Naive thymus-derived CD4-positive, alpha-beta T cell (primary cell): ENCODE measurements around the gene MARK3. TPM values are rescaled to one million over a fixed set of nuclear protein-coding genes. Genes with fewer than 3 reads are reported as not detected.
A peak's percentile ranks its signal among the peaks of the same experiment; 100 is the strongest.

Source experiments
- ATAC-seq: fragments of 150-1000 bp; cut with Tn5 transposase; 2 replicates; pipeline ENCODE4 v1.10.0; 2021; ENCODE audit warnings: mild to moderate bottlenecking, moderate library complexity
- CTCF ChIA-PET: fragments of 350-600 bp; sonication (Branson Sonifier 250); formaldehyde crosslinking; loops from one replicate; lab custom pipeline; 2021; ENCODE audit warnings: antibody characterized with exemption; lab: Charles Lee
- POLR2A ChIA-PET: fragments of 350-600 bp; sonication (Branson Sonifier 250); formaldehyde crosslinking; loops from one replicate; lab custom pipeline; 2021; ENCODE audit warnings: antibody characterized with exemption, inconsistent platforms; lab: Charles Lee
- DNase-seq, 9 donors: peaks; one replicate each; pipeline versions ENCODE4 v3.0.0 to v3.0.0-alpha.2; 2020 to 2022; ENCODE audit warnings: mixed read lengths in 1 of 9
- H3K27ac ChIP-seq: one replicate; pipeline ENCODE4 v1.7.0; 2013; ENCODE audit warnings: mild to moderate bottlenecking, low read depth, low read length, moderate library complexity
- H3K27me3 ChIP-seq, 2 donors: one replicate each; pipeline ENCODE4 v1.7.0; 2013; ENCODE audit warnings: low read length in 2 of 2, mild to moderate bottlenecking in 2 of 2, moderate library complexity in 2 of 2; ENCODE audit not compliant: control insufficient read depth in 2 of 2, insufficient read depth in 2 of 2
- H3K36me3 ChIP-seq, 3 experiments: 1 replicate in 2 of 3; 2 replicates in 1 of 3; pipeline ENCODE4 v1.7.0; 2013; ENCODE audit warnings: low read length in 3 of 3, mild to moderate bottlenecking in 3 of 3, moderate library complexity in 1 of 3; ENCODE audit not compliant: insufficient read depth in 3 of 3, control insufficient read depth in 2 of 3
- H3K4me1 ChIP-seq, 2 donors: one replicate each; pipeline ENCODE4 v1.7.0; 2013; ENCODE audit warnings: low read length in 2 of 2, mild to moderate bottlenecking in 2 of 2, moderate library complexity in 1 of 2; ENCODE audit not compliant: control insufficient read depth in 2 of 2, insufficient read depth in 2 of 2
- H3K4me3 ChIP-seq: 2 replicates; pipeline ENCODE4 v1.7.0; 2013; ENCODE audit warnings: mild to moderate bottlenecking, low read length
- H3K9me3 ChIP-seq, 3 experiments: 1 replicate in 2 of 3; 2 replicates in 1 of 3; pipeline ENCODE4 v1.7.0; 2013; ENCODE audit warnings: low read length in 3 of 3; ENCODE audit not compliant: control insufficient read depth in 2 of 3
- H3K27ac Mint-ChIP-seq, 9 donors: one replicate each; pipeline ENCODE4 v1.8.0; 2020 to 2022; ENCODE audit warnings: mixed read lengths in 9 of 9, mild to moderate bottlenecking in 8 of 9, moderate library complexity in 5 of 9, inconsistent platforms in 2 of 9
- H3K27me3 Mint-ChIP-seq, 5 donors: one replicate each; pipeline ENCODE4 v1.8.0; 2021 to 2022; ENCODE audit warnings: mixed read lengths in 5 of 5, mild to moderate bottlenecking in 1 of 5
- H3K36me3 Mint-ChIP-seq, 5 donors: one replicate each; pipeline ENCODE4 v1.8.0; 2020 to 2022; ENCODE audit warnings: mixed read lengths in 5 of 5, mild to moderate bottlenecking in 3 of 5, inconsistent platforms in 1 of 5
- H3K4me1 Mint-ChIP-seq, 7 donors: one replicate each; pipeline ENCODE4 v1.8.0; 2020 to 2022; ENCODE audit warnings: mixed read lengths in 7 of 7, mild to moderate bottlenecking in 3 of 7, inconsistent platforms in 1 of 7
- H3K4me3 Mint-ChIP-seq, 10 donors: one replicate each; pipeline ENCODE4 v1.8.0; 2020 to 2022; ENCODE audit warnings: mild to moderate bottlenecking in 10 of 10, mixed read lengths in 10 of 10, moderate library complexity in 6 of 10, inconsistent platforms in 2 of 10
- H3K9me3 Mint-ChIP-seq, 11 donors: one replicate each; pipeline ENCODE4 v1.8.0; 2020 to 2022; ENCODE audit warnings: mixed read lengths in 11 of 11, mild to moderate bottlenecking in 4 of 11, inconsistent platforms in 1 of 11, moderate library complexity in 1 of 11
- intact Hi-C, 2 donors: fragments of 100-400 bp; cut with micrococcal nuclease; formaldehyde crosslinking; loops; one replicate each; pipeline ENCODE4 v1.15.1; 2023
- polyA plus RNA-seq, 2 donors: library from polyadenylated mRNA; unstranded; fragments of 300-500 nt; fragmentation: Illumina TruSeq; gene quantifications; one replicate each; pipeline ENCODE4 v1.2.3, GENCODE V29; 2021
- total RNA-seq, 6 experiments: library from RNA in 5 of 6; stranded (reverse) in 5 of 6; gene quantifications; 1 replicate in 5 of 6; 2 replicates in 1 of 6; pipeline ENCODE4 v1.2.3 and lab custom pipeline; 2021 to 2026

Gene MARK3
- total and polyA plus RNA-seq, 7 experiments from 2014 or later: 28.2 to 133 (median 100) TPM

DNA sequence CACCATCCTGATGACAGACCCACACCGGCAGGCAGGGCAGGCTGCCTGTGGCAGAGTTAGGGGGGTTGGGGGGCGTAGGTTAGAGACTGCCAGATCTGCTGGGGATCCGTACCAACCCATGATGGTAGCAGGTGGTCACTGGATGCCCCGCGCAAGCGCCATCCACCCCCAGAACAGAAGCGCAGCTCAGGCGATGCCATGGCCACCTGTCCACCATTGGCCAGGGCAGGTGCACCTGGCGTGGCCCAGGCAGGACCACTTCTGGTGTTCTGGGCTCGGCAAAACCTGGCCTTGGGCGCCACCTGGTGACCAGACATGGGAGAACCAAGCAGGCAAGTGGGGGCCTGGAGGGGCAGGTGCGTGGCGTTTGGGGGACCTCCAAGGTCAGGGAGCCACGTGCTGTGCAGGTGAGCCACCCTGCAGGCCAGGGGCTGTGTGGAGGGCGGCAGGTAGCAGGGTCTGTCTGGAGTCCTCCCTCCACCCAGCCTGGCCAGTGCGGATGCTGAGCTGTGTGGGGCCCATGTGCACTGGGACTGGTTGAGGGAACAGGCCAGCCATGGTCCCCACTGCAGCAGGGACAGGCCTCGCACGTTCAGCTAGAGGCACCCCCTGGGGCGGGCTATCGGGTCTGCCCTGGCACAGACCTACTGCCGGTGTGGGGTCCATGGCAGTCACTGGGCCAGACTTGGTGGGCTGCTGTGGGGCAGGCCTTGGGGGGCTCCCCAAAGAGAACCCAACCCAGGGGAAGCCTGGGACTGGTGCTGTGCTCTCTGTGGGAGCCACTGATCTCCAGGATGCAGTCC, 161.6 kb downstream of the MARK3 start:
- H3K4me3 Mint-ChIP-seq: no peak overlapping the region
- ChIA-PET CTCF (interaction anchor here (0.5 to 2.5 kb wide), 11 partner anchors 17 to 411 kb away, joined by 3 to 12 read pairs (median 4); partner anchors contain the start of gene TRMT61A), POLR2A (no interaction called here)
- Histone ChIP-seq H3K4me3 (no peak overlapping the region), H3K9me3 (no peaks in the 10 kb centered on the region), H3K27ac (no peak overlapping the region), H3K27me3 (no peaks in the 10 kb centered on the region), H3K4me1 (no peaks in the 10 kb centered on the region), H3K36me3 (no peaks in the 10 kb centered on the region)
- H3K27me3 Mint-ChIP-seq: no peaks in the 10 kb centered on the region
- H3K36me3 Mint-ChIP-seq: peaks cover 0 to 4% (median 0%) of the 10 kb centered on the region in 5 donors
- intact Hi-C loops: loop anchor here (1.0 kb wide), 2 partner anchors 29 to 47 kb away; no protein-coding TSS in a partner anchor
- peak; percentile 77 for ATAC-seq
- peaks cover 0 to 5% (median 0%) of the 10 kb centered on the region in 7 donors for H3K4me1 Mint-ChIP-seq
- no peak overlapping the region for H3K27ac Mint-ChIP-seq
- DNase-seq: peak; percentile 53 to 83 (median 70)
- H3K9me3 Mint-ChIP-seq: no peaks in the 10 kb centered on the region

GRCh38 chr14:103547455-103547940, 162.3 kb downstream of the MARK3 start:
- Mint-ChIP-seq H3K4me3 (no peak overlapping the region), H3K4me1 (peaks cover 0 to 4% (median 0%) of the 10 kb centered on the region in 7 donors), H3K9me3 (no peaks in the 10 kb centered on the region), H3K27me3 (no peaks in the 10 kb centered on the region), H3K36me3 (peaks cover 0 to 4% (median 0%) of the 10 kb centered on the region in 5 donors), H3K27ac (no peak overlapping the region)
- no peak for DNase-seq
- ChIA-PET POLR2A (no interaction called here), CTCF (interaction anchor here (0.5 to 2.5 kb wide), 8 partner anchors 18 to 410 kb away, joined by 3 to 12 read pairs (median 4); partner anchors contain the start of gene TRMT61A)
- no peak overlapping the region for H3K27ac ChIP-seq
- no peaks in the 10 kb centered on the region for H3K4me1 ChIP-seq
- intact Hi-C loops: no loop called here
- no peaks in the 10 kb centered on the region for H3K27me3 ChIP-seq
- H3K4me3 ChIP-seq: no peak overlapping the region
- H3K9me3 ChIP-seq: no peaks in the 10 kb centered on the region
- peaks cover 0 to 2% (median 0%) of the 10 kb centered on the region in 3 experiments for H3K36me3 ChIP-seq
- no peak for ATAC-seq

DNA sequence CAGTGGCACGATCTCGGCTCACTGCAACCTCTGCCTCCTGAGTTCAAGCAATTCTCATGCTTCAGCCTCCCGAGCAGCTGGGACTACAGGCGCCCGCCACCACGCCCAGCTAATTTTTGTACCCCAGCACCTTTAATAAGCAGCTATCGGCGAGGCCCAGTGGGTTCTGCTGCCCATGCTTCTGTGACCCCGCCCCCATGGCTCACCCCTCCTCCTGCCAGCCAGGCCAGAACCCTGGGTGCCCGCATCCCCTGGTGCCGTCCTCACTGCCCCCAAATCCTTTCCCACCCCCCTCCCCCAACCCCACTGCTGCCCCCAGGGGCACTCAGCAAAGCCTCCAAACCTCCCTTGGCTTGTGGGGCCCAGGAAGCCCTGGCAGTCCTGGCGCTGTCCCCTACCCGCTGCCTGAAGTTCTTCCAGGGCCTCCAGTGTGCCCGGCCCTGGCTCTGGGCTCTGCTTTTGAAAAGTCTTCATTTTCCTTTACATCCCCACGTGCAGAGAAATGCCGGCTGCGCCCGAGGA, 162.8 kb downstream of the MARK3 start:
- H3K27me3 Mint-ChIP-seq: no peaks in the 10 kb centered on the region
- Histone ChIP-seq H3K27me3 (no peaks in the 10 kb centered on the region), H3K27ac (no peak overlapping the region), H3K4me3 (no peak overlapping the region), H3K36me3 (peaks cover 0 to 7% (median 0%) of the 10 kb centered on the region in 3 experiments), H3K4me1 (no peaks in the 10 kb centered on the region), H3K9me3 (no peaks in the 10 kb centered on the region)
- no peaks in the 10 kb centered on the region for H3K9me3 Mint-ChIP-seq
- DNase-seq (no peak), ATAC-seq (no peak)
- peaks cover 0 to 4% (median 0%) of the 10 kb centered on the region in 5 donors for H3K36me3 Mint-ChIP-seq
- H3K4me3 Mint-ChIP-seq: no peak overlapping the region
- no peak overlapping the region for H3K27ac Mint-ChIP-seq
- CTCF ChIA-PET: interaction anchor here (0.6 to 2.5 kb wide), 3 partner anchors 18 to 410 kb away, joined by 3 to 12 read pairs (median 5); partner anchors contain the start of gene TRMT61A
- H3K4me1 Mint-ChIP-seq: peaks cover 0 to 4% (median 0%) of the 10 kb centered on the region in 7 donors
- intact Hi-C loops: no loop called here
- POLR2A ChIA-PET: no interaction called here

- H3K9me3 Mint-ChIP-seq: no peaks in the 10 kb centered on the region
- peaks cover 0 to 4% (median 0%) of the 10 kb centered on the region in 5 donors for H3K36me3 Mint-ChIP-seq
- DNase-seq (no peak), ATAC-seq (no peak)
- H3K4me3 Mint-ChIP-seq: no peak overlapping the region
- no peak overlapping the region for H3K4me3 ChIP-seq
- intact Hi-C loops: no loop called here
- peaks cover 0 to 8% (median 0%) of the 10 kb centered on the region in 3 experiments for H3K36me3 ChIP-seq
- H3K27me3 Mint-ChIP-seq: no peaks in the 10 kb centered on the region
- ChIA-PET POLR2A (no interaction called here), CTCF (no interaction called here)
- peaks cover 0 to 5% (median 0%) of the 10 kb centered on the region in 7 donors for H3K4me1 Mint-ChIP-seq
- H3K4me1 ChIP-seq: no peaks in the 10 kb centered on the region
- no peaks in the 10 kb centered on the region for H3K27me3 ChIP-seq
- no peaks in the 10 kb centered on the region for H3K9me3 ChIP-seq
- H3K27ac ChIP-seq: no peak overlapping the region
- no peak overlapping the region for H3K27ac Mint-ChIP-seq
Observed at GRCh38 chr14:103548463-103549351, 163.5 kb downstream of the MARK3 start.

GRCh38 chr14:103549361-103550311, 164.4 kb downstream of the MARK3 start:
- no peak overlapping the region for H3K27ac Mint-ChIP-seq
- DNase-seq (no peak), ATAC-seq (no peak)
- H3K36me3 ChIP-seq: peaks cover 0 to 8% (median 0%) of the 10 kb centered on the region in 3 experiments
- CTCF ChIA-PET: interaction anchor here (0.6 kb wide), 1 partner anchor 9 kb away, joined by 3 read pairs; no protein-coding TSS in a partner anchor
- H3K27me3 Mint-ChIP-seq: no peaks in the 10 kb centered on the region
- POLR2A ChIA-PET: interaction anchor here (0.5 kb wide), 1 partner anchor 26 kb away, joined by 3 read pairs; no protein-coding TSS in a partner anchor
- H3K4me1 Mint-ChIP-seq: peaks cover 0 to 5% (median under 1%) of the 10 kb centered on the region in 7 donors
- no peaks in the 10 kb centered on the region for H3K9me3 Mint-ChIP-seq
- intact Hi-C loops: no loop called here
- no peak overlapping the region for H3K4me3 Mint-ChIP-seq
- no peak overlapping the region for H3K4me3 ChIP-seq
- no peak overlapping the region for H3K27ac ChIP-seq
- H3K4me1 ChIP-seq: no peaks in the 10 kb centered on the region
- no peaks in the 10 kb centered on the region for H3K27me3 ChIP-seq
- H3K36me3 Mint-ChIP-seq: peaks cover 0 to 4% (median 0%) of the 10 kb centered on the region in 5 donors
- H3K9me3 ChIP-seq: no peaks in the 10 kb centered on the region
